Retina (tissue), 1 donor: ENCODE measurements around the gene THOC6.
"Not testable (repeated sequence)": the region's sequence is repeated elsewhere in the genome, so short reads cannot be mapped to it uniquely, and the experiment has no call there.

Experiments used
- DNase-seq: peaks from one replicate; pipeline ENCODE4 v3.0.0-alpha.2; 2016

The THOC6 gene

GRCh38 chr16:3035289-3035971, 11.6 kb downstream of the THOC6 start:
- DNase-seq = no peak

DNA sequence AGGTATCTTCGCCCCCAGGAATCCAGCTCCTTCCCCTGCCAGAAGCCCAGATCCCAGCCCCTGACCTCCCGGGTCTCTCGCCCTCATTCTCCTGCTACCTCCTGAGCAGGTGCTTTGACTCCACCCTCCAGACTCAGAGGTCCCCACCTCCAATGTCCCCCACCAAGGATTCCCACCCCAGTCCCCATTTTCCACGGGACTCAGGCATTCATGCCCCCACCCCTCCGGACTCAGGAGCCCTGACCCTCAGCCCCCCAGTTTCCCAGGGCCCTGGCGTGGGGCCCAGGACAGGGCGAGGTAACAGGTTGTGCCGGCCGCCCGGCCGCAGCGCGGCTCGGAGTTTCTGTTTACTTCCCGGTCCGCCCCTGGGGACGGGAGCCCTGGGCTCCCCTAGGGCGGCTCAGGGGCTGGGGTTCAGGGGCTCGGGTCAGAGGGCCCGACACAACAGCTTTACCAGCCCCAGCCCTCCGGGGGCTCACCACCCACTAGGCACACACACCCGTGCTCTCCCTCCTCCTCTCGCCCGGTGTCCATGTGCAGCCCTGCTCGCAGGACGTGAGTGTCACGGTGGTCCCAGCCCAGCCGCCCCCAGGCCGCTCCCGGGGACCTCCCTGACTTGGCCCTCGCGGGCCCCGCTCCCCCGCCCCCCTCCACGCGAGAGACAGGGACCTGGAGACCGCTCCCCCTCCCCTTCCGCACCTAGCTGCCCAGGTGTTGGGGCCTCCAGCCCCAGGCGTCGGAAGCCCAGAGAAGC, 12.3 kb downstream of the THOC6 start:
- DNase-seq = no peak

GRCh38 chr16:3036726-3037315, 13.0 kb downstream of the THOC6 start, which contains the start of gene BICDL2:
Gene BICDL2, minus strand, starts transcription at chr16:3036944. Its CDS starts 1,448 bp downstream, at chr16:3035496.
- DNase-seq = no peak

DNA sequence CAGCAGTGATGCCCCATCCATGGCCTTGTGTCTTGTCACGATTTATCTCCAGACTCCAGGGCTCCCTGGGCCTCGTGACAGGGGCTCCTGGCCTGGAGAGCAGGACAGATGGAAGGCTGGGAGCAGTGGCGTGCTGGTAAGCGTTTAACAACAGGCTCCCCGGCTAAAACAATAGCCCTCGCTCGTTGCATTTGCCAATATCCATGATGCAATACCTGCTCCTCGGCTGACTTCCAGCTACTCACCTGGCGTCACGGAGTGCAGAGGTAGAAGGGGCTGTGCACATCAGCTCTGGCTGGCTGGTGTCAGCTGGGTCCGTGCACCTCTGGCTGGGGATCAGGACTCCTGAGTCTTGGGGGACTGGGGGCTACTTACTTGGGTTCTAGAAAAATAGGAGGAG, 14.4 kb downstream of the THOC6 start:
- DNase-seq = no peak

GRCh38 chr16:3038896-3039295, 15.1 kb downstream of the THOC6 start:
- DNase-seq = no peak

DNA sequence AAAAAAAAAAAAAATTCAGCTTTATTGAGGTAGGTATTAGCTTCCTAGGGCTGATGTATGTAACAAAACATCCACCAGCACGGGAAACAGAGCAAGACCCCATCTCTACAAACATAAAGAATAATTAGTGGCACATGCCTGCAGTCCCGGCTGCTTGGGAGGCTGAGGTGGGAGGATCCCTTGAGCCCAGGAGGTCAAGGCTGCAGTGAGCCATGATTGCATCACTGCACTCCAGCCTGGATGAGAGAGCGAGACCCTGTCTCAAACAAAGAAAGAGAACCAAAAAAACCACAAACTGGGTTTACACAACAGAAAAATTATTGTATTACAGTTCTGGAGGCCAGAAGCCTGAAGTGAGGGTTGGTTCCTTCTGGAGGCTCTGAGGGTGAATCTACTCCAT, 18.5 kb downstream of the THOC6 start:
- no peak for DNase-seq

DNA sequence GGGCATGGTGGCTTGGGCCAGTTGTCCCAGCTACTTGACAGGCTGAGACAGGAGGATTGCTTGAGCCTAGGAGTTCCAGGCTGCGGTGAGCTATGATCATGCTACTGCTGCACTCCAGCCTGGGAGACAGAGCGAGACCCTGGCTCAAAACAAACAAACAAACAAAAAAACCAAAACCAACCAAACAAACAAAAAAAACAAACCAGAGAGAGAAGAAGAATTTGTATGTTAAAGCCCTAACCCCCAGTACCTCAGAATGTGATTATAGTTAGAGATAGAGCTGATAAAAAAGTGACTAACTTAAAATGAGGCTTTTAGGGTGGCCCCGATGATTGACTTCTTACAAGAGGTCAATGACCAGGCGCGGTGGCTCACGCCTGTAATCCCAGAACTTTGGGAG, 20.9 kb downstream of the THOC6 start:
- no peak for DNase-seq

DNA sequence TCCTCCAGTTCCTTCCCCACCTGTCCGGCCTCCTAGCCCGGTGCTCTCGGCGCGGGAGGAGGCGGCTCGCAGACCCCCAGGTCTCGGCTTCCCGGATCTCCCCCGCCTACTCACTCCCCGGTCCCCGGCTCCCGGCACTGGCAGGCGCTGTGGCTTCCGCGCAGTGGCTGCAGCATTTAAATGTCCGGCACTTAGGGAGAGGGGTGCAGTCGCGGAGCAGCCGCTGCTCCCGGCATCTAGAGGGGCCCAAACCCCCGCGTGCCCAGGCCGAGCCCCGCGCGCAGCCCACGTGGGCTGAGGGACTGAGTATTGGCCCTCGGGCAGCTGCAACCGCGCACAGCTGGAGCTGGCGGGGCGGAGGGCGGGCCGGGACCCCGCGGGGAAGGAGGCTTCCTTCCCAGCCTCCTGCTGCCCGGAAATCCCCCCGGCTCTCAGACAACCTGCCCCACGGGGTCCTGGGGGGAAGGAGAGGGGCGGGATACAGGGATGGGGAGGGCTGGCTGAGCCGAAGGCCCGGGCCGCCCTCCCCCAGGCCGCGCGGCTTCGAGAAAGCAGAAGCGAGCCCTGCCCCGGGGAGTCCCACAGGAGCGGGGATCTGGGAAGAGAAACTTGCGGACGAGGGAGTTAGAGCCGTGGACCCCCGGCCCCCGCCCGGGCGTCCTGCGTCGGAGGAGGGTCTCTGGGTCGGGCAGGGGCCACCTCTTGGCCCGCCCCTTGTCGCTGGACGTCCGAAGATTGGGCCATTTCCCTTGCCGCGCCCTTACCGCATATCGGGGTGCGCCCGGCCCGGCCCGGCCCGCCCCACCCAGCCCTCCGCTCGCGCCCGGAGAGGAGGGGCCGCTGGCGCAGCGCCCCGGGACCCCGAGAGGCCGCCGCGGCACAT, 22.2 kb downstream of the THOC6 start, which contains the start of gene MMP25:
Gene MMP25 (plus strand): TSS at position 804 of the 883 bp plus-strand sequence. CDS start 357 bp downstream, outside the sequence.
- peak; percentile 66 for DNase-seq

GRCh38 chr16:3046641-3047386, 23.0 kb downstream of the THOC6 start:
- DNase-seq = no peak

GRCh38 chr16:3047387-3047720, 23.5 kb downstream of the THOC6 start:
- no peak for DNase-seq

DNA sequence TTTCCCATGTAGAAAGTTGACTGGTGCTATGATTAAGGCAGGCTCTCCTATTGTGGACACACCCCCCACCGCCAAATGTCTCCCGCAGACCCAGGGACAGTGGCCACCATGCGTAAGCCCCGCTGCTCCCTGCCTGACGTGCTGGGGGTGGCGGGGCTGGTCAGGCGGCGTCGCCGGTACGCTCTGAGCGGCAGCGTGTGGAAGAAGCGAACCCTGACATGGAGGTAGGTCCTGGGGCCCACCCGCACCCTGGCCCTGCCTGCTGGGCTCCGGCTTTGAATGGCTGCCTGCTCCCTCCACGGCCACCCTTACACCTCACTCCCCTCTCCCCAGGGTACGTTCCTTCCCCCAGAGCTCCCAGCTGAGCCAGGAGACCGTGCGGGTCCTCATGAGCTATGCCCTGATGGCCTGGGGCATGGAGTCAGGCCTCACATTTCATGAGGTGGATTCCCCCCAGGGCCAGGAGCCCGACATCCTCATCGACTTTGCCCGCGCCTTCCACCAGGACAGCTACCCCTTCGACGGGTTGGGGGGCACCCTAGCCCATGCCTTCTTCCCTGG, 26.2 kb downstream of the THOC6 start:
- DNase-seq = no peak

DNA sequence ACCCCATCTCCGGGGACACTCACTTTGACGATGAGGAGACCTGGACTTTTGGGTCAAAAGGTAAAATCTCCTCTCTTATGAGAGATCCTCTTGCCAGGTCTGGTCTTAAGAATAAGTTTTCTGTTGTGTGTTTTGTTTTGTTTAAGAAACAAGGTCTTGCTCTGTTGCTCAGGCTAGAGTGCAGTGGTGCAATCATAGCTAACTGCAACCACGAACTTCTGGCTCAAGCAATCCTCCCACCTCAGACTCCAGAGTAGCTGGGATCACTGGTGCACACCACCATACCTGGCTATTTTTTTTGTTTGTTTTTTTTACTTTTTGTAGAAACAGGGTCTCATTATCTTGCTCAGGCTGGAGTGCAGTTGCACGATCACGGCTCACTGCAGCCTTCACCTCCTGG, 26.7 kb downstream of the THOC6 start:
- no peak for DNase-seq

DNA sequence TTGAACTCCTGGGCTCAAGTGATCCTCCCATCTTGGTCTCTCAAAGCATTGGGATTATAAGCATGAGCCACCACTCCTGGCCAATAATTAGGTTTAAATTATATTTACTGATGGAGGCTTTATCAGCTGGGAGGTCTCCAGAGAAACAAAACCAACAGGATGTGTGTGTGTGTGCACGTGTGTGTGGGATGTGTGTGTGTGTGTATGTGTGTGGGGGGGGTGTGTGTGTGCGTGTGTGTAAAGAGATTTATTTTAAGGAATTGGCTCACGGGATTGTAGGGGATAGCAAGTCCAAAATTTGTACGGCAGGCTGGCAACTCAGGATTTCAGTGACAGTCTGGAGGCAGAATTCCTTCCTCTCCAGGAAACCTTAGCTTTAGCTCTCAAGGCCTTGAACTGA, 27.2 kb downstream of the THOC6 start:
- no peak for DNase-seq

DNA sequence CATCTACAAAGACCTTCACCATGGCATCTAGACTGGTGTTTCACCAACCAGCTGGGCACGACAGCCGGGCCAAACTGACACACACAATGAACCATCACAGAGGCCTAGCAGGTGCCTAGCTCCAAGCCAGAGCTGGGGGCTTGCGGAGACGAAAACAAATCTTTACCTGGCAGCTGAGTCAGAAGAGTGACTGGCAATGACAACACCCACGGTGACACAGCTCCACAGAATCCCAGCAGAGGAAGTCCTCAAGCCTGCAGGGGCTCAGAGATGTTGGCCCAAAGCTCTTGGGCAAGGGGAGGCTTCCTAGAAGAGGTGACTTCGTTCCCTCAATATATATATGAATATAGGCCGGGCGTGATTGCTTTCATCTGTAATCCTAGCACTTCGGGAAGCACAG, 27.7 kb downstream of the THOC6 start:
- no peak for DNase-seq

- not testable (repeated sequence) for DNase-seq
Measured at GRCh38 chr16:3052571-3053329, 28.9 kb downstream of the THOC6 start.

GRCh38 chr16:3053330-3053710, 29.5 kb downstream of the THOC6 start:
- not testable (repeated sequence) for DNase-seq

DNA sequence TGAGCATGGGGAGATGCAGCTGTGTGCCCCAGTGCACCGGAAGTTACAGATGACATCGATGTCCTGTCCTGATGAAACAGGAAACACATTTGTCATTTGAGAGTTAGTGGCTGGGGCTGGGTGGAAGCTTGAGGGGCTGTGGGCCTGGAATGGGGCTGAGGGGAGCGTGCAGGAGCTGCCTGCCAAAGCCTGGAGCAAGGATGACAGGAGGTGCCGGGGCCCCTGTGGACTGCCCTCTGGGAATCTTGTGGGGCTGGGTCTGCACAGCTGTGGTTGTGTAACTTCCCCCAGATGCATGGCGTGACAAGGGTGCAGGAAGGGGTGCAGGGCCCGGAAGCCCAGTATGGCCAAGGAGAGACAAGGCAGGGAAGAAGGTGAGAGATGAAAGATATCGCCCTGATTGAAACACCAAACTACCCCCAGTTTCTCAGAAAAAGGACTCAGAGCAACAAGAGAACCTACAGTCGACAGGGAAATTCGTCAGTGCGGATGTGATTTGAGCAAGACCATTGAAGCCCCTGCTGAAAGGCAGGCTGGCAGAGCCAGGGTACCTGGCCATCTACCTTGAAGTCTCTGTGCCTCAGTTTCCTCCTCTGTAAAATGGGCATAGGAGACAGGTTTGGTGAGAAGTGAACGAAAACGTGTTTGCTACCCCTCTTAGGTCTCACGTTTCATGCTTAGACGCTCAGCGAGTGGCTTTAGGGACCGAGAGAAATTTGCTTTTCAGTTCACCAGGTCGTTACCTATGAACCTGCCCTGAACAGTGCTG, 31.3 kb downstream of the THOC6 start:
- no peak for DNase-seq

- DNase-seq = not testable (repeated sequence)
Measured at GRCh38 chr16:3055734-3056115, 31.9 kb downstream of the THOC6 start.

DNA sequence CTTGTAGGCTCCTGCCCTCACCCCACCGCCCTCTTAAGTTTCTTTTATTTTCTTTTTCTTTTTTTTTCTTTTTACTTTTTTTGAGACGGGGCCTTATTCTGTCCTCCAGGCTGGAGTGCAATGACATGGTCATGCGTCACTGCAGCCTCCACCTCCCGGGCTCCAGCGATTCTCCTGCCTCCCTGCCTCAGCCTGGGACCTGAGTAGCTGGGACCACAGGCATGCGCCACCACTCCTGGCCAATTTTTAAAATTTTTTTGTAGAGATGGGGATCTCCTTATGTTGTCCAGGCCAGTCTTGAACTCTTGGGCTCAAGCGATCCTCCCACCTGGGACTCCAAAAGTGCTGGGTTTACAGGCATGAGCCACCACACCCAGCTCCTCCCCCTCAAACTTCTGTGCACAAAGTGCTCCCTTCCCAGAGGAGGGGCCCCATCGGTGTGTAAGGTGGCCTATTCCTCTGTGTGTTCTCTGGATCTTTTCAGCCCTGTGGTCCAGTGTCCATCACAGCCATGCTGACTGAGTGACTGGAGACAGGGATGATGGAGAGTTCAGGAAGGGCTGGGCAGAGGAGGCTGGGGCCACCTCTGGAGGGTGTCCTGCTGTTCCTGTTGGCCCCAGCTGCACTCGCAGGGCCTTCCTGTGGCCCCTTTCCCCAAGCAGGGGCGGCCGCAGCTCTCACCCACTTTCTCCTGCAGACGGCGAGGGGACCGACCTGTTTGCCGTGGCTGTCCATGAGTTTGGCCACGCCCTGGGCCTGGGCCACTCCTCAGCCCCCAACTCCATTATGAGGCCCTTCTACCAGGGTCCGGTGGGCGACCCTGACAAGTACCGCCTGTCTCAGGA, 32.7 kb downstream of the THOC6 start:
- no peak for DNase-seq
